Activated CD4-positive, alpha-beta T cell treated with anti-CD3 and anti-CD28 coated beads, Interleukin-2, amount 50 U/mL, for 4 hours (primary cell): Measurements from ENCODE around the gene IMMP2L.

Experiments used
- DNase-seq, 2 experiments: peaks; one replicate each; pipeline ENCODE4 v3.0.0-alpha.2; 2020

Gene IMMP2L

DNA sequence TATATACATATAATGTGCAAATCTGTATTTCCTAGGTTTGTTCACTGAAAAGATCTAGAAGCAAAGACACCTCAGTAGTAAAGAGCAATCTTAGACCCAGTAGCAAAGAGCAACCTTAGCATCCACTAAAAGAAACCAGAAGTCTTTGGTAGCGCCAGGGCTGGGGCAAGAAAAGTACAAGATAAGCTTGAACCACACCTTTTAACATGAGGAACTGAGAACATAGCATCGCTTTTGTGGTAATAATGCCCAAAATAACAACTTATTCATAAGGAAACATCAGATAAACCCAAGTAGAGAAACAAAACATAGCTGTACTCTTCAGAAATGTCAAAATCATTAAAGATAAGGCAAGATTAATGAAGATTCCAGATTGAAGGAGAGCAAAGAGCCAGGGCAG lies 173.4 kb downstream of the IMMP2L start:
- no peak for DNase-seq

DNA sequence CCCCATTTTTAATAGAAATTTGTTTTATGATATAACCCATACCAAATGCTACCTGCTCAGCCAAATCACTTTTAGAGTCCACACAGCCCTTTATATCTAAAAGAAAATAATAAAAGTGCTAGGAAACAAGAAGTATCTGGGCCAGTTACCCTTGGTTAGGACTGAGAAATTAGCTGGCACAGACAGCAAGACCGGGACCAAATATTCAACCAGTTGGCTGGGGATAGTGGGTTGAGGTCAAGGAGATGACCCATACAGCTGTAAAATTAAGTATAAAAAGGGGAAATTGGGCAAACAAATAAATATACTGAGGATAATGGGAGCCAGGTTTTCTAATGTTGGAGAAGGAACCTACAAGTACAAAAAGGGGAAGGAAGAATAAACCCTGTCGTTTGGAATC lies 174.3 kb downstream of the IMMP2L start:
- DNase-seq = no peak

DNA sequence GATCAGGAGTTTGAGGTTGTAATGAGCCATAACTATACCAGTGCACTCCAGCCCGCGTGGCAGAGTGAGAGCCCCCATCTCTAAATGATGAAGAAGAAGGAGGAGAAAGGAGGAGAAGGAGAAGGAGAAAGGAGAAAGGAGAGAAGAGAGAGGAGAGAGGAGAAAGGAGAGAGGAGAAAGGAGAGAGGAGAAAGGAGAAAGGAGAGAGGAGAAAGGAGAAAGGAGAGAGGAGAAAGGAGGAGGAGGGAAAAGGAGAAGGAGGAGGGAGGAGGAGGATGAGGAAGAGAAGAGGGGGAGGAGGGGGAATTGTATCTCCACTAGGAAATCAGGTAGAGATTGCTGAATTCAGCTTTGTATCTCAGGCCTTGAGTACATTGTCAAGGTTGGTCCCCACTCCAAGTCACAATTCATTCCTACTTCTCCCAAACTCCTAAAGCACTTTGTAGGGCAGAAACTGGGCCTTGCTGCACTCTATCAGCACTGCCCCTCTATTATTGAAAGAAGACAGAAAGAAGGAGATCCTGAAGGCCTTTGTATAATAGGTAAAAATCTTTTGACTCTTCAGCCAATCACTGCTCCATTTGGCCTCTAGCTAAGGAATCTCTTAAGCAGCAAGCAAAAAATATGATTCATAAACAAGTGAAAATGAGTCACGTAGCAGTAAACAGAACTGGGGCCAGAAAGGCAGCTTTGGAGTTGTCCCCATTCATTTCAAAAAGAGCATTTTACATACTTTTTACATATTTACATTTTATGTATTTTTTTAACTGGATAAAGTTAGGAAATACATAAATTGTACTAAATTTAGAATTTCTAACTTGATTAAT lies 178.0 kb downstream of the IMMP2L start:
- no peak for DNase-seq

DNA sequence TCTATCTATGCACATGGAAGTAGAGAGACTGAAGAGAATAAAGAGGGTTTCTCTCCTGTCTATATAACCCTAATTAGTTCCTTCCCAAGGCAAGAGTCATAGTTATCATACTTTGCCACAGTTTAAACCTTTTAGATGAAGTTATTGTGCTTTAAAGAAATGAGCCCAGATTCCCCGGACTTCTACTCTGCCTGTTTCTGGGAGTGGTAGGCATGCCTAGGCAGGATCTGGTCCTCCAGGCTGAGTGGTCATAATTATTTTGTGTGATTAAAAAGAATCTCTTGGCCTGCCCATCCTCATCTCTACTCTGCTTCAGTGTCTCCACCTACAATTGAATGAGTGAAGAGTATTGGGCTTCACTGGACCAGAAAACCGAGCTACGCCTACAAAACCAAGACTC lies 179.2 kb downstream of the IMMP2L start:
- DNase-seq = no peak

DNA sequence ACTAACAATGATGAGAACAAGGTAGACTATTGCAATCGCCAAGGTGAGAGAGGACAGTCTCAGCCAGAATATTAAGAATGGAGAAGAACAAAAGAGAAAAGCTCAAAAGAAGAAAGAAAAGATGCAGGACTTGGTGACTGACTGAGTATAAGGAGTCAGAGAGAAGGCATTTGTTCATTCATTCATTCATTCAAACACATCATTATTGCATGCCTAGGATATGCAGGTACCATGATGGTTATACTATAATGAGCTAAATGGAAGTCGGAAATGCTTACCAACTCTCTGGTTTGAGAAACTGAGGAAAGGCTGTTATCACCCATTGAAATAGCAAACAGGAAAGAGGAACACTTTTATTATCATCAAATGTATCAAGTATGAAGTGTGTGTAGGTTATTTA lies 180.7 kb downstream of the IMMP2L start:
- DNase-seq = no peak

DNA sequence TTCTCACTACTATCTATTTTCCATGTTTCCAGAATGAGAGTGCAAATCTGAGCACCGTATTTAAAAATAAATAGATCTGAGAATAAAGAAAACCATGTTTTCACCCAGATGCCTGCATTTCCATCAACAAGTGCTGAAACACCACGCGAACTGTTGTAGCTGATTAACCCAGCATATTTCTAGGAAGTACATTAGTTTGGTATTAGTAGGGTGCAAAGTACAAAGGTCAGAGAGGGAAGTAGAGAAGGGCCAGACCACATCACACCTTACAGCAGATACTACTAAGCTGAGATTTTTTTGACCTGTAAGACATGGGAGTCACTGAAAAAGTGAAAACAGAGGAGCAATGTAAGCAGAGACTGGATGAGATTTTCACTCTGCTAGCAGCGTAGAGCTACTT lies 181.3 kb downstream of the IMMP2L start:
- DNase-seq = no peak

DNA sequence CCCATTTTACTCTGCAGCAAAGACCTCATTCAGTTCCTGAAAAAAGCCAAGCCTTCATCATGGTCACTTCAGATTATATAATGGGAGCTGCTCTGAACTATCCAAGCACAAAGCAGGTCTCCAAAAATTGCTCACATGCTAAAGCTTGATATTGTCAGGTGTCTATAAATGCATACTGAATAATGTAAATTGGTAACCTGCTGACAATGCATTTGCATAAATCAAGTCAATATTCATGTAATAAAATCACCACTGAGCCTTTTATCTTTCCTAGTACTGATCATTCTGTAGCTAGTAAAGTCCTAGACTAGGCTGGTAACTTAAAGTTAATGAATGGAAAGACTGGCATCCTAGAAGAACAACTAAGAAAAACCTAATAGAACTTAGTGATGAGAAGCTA lies 188.3 kb downstream of the IMMP2L start:
- DNase-seq = no peak

DNA sequence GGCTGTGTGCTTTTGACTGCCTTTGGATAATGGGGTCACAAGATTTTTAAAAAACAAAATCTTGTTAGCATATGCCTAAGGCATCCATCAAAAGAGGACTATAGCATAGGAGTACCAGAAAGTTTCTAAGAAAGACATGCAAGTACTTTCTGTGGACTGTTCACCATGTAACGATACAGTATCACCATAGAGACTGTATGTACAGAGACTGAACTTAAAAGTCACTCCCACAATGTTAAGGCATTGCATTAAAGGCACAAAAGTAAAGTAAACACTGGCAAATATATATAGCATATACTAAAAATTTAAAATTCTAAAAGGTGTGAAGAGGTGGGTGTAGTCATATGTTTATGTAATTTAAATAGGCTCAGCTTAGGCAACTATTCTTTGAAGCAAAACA lies 190.9 kb downstream of the IMMP2L start:
- DNase-seq = no peak

DNA sequence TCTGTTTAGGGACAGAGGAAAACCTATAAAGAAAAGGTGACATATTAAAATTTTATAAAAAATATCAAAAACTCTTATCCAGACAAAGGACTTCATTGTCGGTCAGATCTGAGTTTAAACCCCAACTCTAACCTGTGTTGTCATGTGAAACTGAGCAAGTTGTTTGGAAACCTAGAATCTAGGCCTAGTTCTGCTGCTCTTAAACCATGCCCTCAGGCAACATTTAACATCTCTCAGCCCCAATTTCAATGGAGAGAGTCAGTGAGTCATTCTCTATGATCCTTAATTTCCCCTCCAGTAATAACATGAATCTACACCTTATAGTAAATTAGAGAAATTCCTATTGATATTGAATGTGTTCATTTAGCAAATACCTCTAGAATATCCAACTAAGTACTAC lies 192.3 kb downstream of the IMMP2L start:
- no peak for DNase-seq

DNA sequence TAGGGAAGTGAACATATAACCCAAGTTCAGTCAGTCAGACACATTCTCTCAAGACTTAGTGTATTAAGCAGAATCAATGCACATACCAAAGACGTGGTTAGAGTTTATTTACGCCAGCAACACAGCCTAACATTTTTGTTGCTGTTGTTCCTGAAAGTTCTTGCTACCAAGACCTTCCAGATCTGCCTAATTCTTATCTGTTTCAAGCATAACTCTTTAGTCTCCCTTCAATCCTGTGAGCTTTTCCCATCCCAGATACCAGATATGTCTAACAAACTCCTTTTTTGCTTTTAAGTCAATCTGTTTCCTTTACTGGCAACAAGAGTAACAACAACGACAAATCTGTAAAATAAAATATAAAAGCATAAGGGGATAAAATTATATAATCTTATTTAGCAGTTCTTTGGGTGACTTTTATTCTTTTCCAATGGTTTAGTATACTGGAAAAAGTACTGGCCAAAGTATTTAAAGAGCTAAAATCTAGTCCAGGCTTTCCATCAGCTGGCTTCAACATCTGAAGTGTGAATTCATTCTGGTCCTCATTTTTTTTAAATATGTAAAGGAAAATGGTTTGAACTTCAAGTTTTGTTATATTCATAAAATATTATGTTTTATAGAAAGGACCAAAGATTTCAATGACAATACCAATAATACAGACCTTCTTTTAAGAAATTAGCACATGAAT lies 193.8 kb downstream of the IMMP2L start:
- DNase-seq = no peak

DNA sequence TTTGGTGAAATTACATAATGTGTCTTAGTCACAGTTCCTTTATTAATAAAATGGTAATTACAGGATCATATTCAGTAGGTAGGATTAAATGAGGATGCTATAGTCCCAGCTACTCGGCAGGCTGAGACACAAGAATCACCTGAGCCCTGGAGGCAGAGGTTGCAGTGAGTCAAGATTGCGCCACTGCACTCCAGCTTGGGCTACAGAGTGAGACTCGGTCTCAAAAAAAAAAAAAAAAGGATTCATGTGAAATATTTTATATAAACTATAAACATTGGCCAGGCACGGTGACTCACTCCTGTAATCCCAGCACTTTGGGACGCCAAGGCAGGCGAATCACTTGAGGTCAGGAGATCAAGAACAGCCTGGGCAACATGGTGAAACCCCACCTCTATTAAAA lies 197.9 kb downstream of the IMMP2L start:
- no peak for DNase-seq

DNA sequence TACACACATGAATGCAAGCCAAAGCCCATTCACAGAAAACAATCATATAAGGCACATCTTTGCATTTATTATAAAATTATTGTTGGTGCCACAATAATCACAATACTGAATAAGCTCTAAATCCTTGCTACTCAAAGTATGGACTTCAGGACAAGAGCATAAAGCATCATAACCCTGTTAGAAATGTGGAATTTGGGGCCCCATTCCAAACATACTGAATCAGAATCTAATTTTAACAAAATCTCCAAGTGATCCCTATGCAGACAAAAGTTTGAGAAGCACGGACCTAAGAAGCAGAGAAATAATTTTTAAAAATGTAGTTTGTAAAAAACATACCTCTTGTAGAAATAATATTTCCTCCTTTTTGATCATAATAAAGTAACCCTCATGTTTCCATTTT lies 199.2 kb downstream of the IMMP2L start:
- no peak for DNase-seq

DNA sequence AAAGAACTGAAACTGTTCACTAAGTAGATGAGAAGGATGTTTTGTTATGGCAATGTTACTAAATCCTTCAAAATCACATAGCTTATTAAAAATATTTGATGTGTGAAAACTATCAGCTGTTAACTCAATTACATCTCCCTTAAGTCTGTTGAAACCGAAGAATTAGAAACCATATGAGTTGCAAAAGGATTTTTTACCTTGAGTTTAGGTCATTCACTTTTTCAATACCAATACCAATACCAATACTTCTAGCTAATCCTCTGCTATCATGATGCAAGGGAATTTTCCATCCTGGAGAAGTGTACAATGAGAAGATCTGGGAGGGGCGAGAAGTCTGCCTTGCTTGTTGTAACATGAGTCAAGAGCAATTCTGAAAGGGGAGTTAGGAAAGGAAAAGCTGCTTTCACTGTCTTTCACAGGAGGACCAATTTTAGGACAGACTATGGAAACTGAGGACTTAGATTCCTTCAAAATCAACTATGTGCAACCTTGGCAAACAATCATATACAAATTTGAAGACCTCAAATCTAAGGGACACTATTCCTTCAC lies 199.7 kb downstream of the IMMP2L start:
- no peak for DNase-seq

DNA sequence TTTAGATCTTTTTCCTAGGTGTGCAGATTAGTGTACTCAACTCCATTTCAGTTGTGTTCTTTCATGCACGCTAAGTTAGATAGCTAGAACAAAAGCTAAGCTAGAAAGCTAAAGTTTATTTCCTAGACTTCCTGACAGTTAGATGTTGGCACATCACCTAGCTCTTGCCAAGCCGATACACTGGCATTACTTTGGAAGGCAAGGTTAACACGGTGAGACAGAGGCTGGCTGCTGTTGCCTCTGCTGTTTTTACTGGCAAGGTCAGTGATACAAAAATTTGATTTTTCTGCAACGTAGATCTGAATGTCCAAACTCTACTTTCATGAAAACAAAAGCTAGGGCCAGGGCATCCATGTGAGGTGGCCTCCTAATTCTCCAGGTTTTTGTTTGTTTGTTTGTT lies 203.4 kb downstream of the IMMP2L start:
- DNase-seq = no peak

DNA sequence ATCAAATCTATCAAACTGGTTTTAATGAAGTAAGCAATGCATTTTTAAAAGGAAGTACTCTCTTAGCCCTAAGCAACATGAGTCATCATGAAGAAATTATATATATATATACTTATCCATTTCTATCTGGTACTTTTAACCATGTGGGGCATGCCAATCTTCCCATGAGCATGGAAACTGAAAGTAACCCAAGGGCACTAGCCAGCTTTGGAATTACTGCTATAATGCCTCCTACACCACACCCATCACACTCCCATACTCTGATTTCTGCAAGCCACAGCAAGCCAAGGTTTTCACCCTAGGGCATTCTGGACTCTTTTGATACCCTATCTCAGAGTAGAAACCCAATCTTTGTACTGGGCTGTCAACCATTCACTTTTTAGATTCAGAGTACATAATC lies 204.6 kb downstream of the IMMP2L start:
- DNase-seq = no peak

DNA sequence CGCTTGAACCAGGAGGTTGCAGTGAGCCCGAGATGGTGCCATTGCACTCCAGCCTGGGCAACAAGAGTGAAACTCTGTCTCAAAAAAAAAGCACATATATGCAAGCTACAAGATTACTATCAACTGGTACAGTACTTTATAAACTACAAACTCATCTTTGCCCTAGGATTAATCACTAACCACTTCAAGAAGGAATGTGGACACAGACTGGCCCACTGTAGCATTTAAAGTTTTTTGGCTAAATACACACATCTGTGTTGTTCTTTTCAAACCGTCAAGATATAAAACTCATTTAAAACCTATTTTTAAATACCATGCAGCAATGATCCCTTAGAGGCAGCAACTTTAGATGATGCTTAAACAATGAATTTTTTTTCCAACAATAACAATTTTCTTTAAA lies 205.4 kb downstream of the IMMP2L start:
- no peak for DNase-seq

DNA sequence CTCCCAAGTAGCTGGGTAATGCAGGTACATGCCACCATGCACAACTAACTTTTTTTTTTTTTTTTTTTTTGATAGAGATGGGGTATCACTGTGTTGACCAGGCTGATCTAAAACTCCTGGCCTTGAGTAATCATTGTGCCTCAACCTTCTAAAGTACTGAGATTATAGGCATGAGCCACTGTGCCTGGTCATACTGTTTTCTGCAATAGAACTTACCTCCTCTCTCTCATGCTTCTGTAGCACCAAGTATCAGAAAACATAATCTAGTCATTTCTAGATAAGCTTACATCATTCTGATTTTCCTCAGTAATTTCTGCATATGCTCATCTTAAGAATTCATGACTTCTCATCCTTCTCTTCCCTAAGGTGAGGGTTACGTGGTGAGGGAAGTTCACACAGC lies 210.0 kb downstream of the IMMP2L start:
- DNase-seq = no peak

DNA sequence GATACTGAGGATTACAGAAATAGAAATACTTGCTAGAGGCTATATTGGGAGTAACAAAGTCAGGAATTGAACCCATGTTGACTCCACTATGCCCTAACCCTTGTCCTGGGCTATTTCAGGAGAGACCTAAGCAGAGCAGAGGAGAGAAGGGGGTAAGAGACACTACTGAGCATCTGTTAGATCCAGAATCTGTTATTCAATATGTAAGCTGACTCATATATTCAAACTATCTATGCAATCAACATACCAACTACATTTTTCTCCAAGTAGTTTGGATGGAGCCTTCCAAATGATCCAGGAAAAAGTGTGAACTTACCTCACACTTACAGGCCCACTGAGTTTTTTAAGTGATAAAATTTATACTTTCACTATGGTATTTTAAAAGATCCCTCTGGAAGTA lies 216.1 kb downstream of the IMMP2L start:
- DNase-seq = no peak

DNA sequence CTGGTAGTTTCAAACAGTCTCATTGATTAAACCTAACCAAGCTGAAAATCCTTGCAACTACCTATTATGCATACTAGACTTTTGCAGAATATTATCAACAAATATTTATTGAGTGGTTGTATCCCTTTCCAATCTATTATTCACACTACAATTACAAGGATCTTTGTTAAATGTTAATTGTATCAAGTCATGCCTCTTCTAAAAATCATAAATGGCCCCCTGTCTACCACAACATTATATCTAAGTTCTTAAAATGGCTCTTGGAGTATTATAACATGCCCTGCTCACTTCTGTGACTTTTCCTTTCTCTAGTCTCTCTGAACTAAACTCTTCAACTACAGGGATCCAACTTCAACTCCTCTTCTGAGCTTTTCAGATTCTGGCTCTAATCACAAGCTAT lies 219.3 kb downstream of the IMMP2L start:
- no peak for DNase-seq

DNA sequence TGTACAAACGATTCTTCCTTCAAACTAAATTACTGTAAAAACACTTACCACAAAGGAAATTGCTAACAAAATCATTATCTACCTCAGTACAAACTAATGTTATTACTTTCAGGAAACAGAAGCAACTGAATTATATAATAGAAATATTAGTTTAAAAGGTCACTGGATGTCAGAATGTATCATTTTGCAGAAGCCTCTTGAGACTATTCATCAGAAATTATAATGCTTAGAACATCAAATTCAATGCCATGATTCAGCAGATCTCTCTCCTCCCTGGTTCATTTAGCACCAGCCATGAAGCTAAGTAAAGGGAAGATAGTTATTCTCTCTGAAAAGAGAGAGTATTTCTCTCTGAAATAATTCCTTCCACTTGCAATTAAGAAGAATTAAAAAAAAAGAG lies 223.3 kb downstream of the IMMP2L start:
- DNase-seq = no peak

DNA sequence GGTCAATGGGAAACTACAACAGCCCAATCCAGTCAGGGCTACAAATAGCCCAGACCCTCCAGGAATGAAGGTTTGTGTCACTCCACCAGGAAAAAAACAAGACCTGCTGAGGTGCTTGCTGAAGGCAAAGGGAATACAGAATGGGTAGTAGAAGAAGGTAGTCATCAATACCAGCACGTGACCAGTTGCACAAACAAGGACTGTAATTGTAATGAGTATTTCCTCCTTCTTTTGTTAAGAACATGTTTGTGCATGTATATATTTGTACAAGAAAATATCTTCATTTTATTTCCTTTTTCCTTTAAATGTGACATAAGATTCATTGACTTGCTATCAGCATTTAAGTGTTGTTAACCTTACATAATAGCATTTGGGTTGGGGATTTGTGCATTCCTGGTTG lies 229.3 kb downstream of the IMMP2L start:
- DNase-seq = no peak

DNA sequence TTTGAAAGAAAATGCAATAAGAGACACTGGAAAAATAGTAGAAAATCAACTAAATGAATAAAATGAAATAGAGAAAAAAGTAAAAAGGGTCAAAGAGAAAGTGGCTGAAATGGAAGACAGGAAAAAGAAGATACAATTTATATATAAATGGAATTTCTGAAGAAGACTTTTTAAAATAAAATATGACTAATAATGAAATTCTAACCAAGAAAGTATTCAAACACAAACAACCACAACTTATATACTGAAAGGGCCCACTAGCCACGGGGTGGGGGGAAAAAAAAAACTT lies 232.1 kb downstream of the IMMP2L start:
- DNase-seq = no peak

DNA sequence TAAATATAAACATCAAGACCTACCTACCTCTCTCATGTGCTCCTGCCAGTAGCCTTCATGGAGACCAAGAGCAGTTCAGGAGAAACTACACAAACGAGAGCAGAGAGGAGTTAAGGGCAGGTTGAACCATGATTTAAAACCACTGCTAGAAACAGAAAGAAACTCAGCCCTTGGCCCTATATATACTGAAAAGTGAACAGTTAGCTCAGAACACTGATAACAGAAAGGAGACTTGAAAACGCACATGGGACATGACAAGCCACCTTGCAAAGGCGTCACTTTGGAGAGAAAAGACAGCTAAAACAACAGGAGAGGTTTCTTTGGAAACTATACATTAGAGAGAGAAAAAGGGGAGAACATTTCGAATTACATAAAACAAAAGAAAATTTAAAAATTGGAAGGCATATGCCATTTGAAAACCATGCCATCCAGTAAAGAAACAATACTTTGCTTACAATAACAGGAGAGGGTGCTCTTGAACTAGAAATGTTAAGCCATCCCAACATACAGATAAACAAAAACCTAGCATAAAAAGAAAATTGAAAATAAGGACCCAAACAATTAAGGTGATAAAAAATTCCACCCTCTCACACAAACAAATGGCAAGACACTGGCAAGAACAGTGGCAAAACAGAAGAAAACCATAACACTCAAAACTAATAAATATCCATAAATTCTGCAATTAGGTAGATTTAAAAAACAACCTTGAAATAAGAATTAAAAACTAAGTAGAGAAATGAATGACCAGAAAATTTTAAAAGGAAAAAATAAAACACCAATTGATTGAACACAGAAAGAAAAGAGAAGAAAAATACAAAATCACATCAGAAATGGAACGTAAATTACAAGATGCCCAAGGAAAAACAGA lies 232.7 kb downstream of the IMMP2L start:
- no peak for DNase-seq

DNA sequence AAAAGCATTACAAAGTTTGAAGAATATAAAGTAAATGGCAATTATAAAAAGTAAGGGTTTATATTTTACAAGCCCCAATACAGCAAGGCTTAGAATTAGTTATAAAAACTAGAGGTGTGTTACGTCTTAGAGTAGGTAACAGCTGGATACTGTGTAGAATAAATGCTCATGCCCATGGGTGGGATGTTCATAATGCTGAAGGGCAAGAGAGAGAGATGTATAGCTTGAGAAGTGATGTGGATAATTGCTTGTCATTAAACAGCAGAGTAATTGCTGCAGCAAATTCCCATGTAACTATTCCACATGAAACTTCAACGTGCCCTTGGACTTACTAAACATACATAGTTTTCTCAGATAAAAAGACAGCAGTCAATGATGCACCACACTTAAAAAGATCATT lies 233.8 kb downstream of the IMMP2L start:
- no peak for DNase-seq
